ENCODE measurements around the gene GRAP. TPM values are rescaled to one million over a fixed set of nuclear protein-coding genes. Genes with fewer than 3 reads are reported as not detected.
"Not testable (repeated sequence)": the region's sequence is repeated elsewhere in the genome, so short reads cannot be mapped to it uniquely, and the experiment has no call there.

The GRAP gene
- total and polyA plus RNA-seq, 2 donors = 4.2 to 4.5 TPM

DNA sequence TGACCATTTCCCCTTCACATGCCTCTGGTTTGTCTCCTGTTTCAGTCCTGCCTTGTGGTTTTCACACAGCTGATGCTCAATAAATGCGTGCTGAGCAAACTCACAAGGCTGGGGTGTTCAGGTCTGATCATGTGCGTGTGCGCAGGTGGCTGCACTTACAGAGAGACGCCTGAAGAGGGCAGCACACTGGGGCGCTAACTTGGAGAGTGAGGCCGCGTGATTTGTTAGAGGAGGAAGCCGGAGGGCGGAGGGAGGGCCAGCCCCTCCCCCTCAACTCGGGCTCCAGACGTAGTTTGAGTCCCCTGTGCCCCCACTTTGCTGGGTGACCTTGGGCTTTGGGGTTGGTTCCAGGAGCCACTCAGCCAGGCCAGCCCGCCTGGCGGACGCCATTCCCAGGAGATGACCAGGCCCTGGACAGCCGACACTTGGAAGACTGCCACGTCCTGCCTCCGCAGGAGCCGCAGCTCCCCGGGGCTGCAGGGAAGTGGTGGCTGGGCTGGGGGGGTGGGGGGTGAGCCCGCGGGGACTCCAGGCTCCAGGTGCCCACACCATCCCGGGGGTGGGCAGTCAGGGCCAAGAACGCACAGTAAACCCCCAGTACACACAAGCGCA is 14.3 kb downstream of the GRAP start:
- not testable (repeated sequence) for H3K4me3 ChIP-seq (ENCODE audit: low read depth, low read length); H3K27ac ChIP-seq (ENCODE audit: low read depth); H3K36me3 ChIP-seq (ENCODE audit: insufficient read depth); DNase-seq (ENCODE audit: extremely low spot score); H3K4me1 ChIP-seq (ENCODE audit: insufficient read depth)
- 7% methylated on average over 3 of the region's 24 CpGs for WGBS

DNA sequence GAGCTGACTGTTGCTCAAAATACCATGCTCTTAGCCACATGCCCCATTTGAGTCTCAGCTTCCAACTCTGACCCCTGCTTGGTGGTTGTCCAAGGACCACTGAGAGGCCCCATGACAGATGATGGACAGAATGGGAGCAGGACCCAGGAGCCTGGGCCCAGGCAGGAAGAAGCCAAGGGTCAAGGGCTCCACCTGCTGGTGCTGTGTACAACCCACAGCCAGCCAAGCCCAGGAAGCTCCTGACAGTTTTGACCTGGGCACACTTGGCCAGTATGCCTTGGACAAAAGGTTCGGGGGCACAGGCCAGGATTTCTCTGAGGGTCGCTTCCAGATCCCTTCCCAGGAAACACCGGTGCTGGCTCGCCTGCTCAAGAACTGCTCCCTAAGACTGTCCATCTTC is 15.0 kb downstream of the GRAP start:
- not testable (repeated sequence) for H3K4me3 ChIP-seq (ENCODE audit: low read depth, low read length); H3K4me1 ChIP-seq (ENCODE audit: insufficient read depth); DNase-seq (ENCODE audit: extremely low spot score); H3K27ac ChIP-seq (ENCODE audit: low read depth); H3K36me3 ChIP-seq (ENCODE audit: insufficient read depth)
- no CpG with 5 or more reads among the region's 4 CpGs for WGBS

- not testable (repeated sequence) for H3K27ac ChIP-seq (ENCODE audit: low read depth); DNase-seq (ENCODE audit: extremely low spot score); H3K4me3 ChIP-seq (ENCODE audit: low read depth, low read length); H3K4me1 ChIP-seq (ENCODE audit: insufficient read depth); H3K36me3 ChIP-seq (ENCODE audit: insufficient read depth)
- WGBS = 76% methylated on average over 2 of the region's 5 CpGs
Observed at GRCh38 chr17:19030771-19031449, 15.8 kb downstream of the GRAP start.

- H3K27ac ChIP-seq (ENCODE audit: low read depth); H3K4me3 ChIP-seq (ENCODE audit: low read depth, low read length); H3K36me3 ChIP-seq (ENCODE audit: insufficient read depth); H3K4me1 ChIP-seq (ENCODE audit: insufficient read depth); DNase-seq (ENCODE audit: extremely low spot score): not testable (repeated sequence)
- 23% methylated on average over 2 of the region's 5 CpGs for WGBS
Observed at GRCh38 chr17:19029740-19030139, 17.0 kb downstream of the GRAP start.

DNA sequence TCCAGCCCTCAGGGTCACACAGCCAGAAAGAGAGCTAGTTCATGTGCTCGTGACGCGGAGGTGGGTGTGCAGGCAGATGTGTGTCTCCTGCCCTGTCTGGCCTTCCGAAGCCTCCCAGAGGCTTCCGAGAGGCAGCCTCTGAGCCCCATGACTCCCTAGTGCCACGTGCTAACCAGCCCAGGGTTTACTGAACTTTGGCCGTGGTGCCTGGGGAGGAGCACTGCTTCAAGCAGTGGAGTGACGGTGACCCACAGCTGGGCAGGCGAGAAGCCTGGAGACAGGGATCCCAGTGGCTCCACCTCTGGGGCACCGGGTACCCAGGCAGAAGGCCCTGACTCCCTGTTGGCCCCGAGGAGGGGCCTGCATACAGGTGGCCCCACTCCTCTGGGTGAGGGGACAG is 18.1 kb downstream of the GRAP start:
- H3K4me1 ChIP-seq (ENCODE audit: insufficient read depth); H3K36me3 ChIP-seq (ENCODE audit: insufficient read depth); H3K27ac ChIP-seq (ENCODE audit: low read depth); DNase-seq (ENCODE audit: extremely low spot score); H3K4me3 ChIP-seq (ENCODE audit: low read depth, low read length): not testable (repeated sequence)
- WGBS = no CpG with 5 or more reads among the region's 11 CpGs

DNA sequence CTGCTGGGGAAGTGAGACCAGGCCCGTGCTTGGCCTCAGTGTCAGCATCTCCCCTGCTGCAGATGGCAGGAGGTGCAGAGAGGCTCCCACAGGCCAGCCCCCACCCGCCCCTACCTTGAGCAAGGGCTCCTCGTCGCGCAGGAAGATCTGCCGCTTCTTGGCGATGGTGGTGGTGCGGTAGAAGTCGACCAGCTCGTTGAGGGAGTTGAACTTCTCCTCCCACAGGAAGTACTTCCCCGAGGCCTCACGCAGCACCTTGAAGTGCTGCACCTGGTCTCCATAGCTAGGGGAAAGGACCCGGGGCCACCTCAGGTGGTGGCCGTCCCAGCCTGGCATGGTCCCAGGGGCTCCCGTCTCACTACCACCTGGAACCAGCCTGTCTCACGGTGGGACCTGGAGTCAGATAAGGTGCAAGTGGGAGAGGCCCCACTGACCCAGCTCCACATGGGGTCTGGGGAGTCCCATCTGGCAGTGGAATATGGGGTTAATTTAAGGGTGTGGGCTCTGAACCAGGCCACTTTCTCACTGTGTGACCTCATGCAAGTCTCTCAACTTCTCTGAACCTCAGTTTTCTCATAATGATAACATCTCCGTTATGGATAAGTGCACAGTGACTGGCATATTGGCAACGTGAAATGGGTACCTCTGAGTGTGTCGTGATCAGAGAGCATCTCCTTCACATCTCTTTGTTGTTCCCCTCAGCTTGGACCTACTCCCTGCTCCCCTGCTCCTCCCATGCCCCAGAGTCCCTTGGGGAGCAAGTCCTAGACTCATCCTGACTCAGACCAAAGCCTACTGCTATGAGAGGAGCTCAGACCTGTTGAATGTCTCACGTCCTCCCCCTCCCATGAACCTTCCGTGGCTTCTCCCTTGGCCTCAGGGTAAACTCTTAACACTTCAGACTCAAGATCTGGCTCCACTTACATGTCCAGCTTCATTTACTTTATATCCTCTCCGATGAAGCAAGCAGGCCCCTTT is 22.4 kb downstream of the GRAP start:
- no peak overlapping the region for H3K4me3 ChIP-seq (ENCODE audit: low read depth, low read length)
- H3K36me3 ChIP-seq (ENCODE audit: insufficient read depth) = no peaks in the 10 kb centered on the region
- no peak for DNase-seq (ENCODE audit: extremely low spot score)
- WGBS = 82% methylated on average over 22 of the region's 22 CpGs
- no peak overlapping the region for H3K27ac ChIP-seq (ENCODE audit: low read depth)
- no peaks in the 10 kb centered on the region for H3K4me1 ChIP-seq (ENCODE audit: insufficient read depth)

DNA sequence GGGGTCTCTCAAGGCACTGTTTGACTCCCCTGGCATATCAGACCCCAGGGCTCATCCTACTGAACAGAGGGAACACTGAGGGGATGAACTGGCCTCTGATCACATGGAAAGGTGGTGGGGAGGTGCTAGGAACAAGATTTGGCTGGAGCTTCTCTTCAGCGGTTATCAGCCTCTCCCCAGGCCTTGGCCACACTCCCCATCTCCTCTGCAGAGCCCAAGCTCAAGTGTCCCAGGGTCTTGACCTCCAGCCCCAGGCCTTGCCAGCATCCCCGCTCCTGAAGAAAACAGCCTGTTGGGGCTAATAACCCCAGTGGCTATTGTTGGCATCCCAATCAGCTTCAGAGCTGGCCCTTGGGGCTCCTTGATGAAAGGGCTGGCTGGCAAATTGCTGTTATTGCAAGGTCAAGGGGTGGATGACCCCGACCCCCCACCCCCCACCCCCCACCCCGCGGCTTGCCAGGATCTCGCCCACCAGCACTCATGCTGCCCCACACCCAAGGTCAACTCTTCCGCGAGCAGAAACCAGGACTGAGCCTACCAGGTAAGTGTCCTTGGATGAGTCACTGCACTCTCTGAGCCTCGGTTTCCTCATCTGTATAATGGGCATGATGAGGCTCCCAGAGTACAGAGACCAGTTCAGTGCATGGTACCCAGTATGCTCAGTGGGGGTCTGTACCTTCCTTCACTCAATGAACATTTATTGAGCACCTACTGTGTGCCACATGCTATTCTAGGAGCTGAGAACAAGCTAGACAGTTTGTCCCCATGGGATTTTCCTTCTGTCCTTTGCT is 23.4 kb downstream of the GRAP start:
- WGBS = 84% methylated on average over 9 of the region's 9 CpGs
- Histone ChIP-seq H3K36me3 (ENCODE audit: insufficient read depth) (no peaks in the 10 kb centered on the region), H3K27ac (ENCODE audit: low read depth) (no peak overlapping the region), H3K4me3 (ENCODE audit: low read depth, low read length) (no peak overlapping the region), H3K4me1 (ENCODE audit: insufficient read depth) (no peaks in the 10 kb centered on the region)
- DNase-seq (ENCODE audit: extremely low spot score) = no peak

- H3K4me1 ChIP-seq (ENCODE audit: insufficient read depth) = no peaks in the 10 kb centered on the region
- no peak for DNase-seq (ENCODE audit: extremely low spot score)
- WGBS = 85% methylated on average over 6 of the region's 6 CpGs
- H3K4me3 ChIP-seq (ENCODE audit: low read depth, low read length) = no peak overlapping the region
- H3K36me3 ChIP-seq (ENCODE audit: insufficient read depth) = no peaks in the 10 kb centered on the region
- H3K27ac ChIP-seq (ENCODE audit: low read depth) = no peak overlapping the region
Observed at GRCh38 chr17:19022747-19023146, 24.0 kb downstream of the GRAP start.

- DNase-seq (ENCODE audit: extremely low spot score) = no peak
- Histone ChIP-seq H3K4me1 (ENCODE audit: insufficient read depth) (no peaks in the 10 kb centered on the region), H3K36me3 (ENCODE audit: insufficient read depth) (no peaks in the 10 kb centered on the region), H3K27ac (ENCODE audit: low read depth) (no peak overlapping the region), H3K4me3 (ENCODE audit: low read depth, low read length) (no peak overlapping the region)
- WGBS = 93% methylated on average over 5 of the region's 5 CpGs
Observed at GRCh38 chr17:19022128-19022527, 24.6 kb downstream of the GRAP start.

- no peak overlapping the region for H3K4me3 ChIP-seq (ENCODE audit: low read depth, low read length)
- H3K27ac ChIP-seq (ENCODE audit: low read depth) = no peak overlapping the region
- no peaks in the 10 kb centered on the region for H3K36me3 ChIP-seq (ENCODE audit: insufficient read depth)
- no peak for DNase-seq (ENCODE audit: extremely low spot score)
- no peaks in the 10 kb centered on the region for H3K4me1 ChIP-seq (ENCODE audit: insufficient read depth)
- 94% methylated on average over 24 of the region's 24 CpGs for WGBS
Observed at GRCh38 chr17:19021622-19022083, 25.1 kb downstream of the GRAP start.

DNA sequence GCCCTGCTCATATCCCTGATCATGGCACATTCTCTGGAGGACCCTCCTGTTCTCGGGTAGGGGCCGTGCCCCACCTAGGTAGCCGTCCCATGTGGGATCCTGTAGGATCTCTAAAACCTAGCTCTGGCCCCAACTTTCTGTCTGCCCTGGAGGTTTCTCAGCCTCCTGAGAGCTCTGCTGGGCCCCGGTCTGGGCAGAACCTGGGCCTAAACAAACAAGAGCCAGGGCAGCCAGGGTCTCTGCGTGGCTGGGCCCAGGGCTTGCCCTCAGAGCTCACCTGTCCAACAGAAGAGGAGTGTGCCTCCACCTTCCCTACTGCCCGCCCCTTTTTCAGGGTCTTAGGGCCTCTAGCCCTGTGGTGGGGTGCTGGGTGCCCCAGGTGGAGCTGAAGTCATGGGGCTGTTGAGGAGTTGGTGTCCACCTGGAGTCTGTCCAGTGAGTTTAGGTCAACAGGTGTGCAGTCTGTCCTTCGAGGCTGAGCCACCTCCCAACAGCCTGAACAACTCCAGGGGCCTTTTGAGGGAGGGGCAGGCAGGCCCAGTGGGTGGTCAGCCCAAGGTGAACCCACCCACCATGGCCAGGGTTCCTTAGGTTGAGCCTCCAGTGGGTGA is 25.6 kb downstream of the GRAP start:
- H3K27ac ChIP-seq (ENCODE audit: low read depth); H3K36me3 ChIP-seq (ENCODE audit: insufficient read depth); DNase-seq (ENCODE audit: extremely low spot score); H3K4me1 ChIP-seq (ENCODE audit: insufficient read depth); H3K4me3 ChIP-seq (ENCODE audit: low read depth, low read length): not testable (repeated sequence)
- WGBS = 93% methylated on average over 7 of the region's 7 CpGs

GRCh38 chr17:19020016-19020415 is 26.7 kb downstream of the GRAP start:
- no peaks in the 10 kb centered on the region for H3K36me3 ChIP-seq (ENCODE audit: insufficient read depth)
- H3K27ac ChIP-seq (ENCODE audit: low read depth) = no peak overlapping the region
- WGBS = 90% methylated on average over 3 of the region's 3 CpGs
- H3K4me1 ChIP-seq (ENCODE audit: insufficient read depth) = no peaks in the 10 kb centered on the region
- H3K4me3 ChIP-seq (ENCODE audit: low read depth, low read length) = no peak overlapping the region
- DNase-seq (ENCODE audit: extremely low spot score) = no peak

Data from urinary bladder (tissue), 4 donors.